Measurements from ENCODE around the gene FAM131A. TPM values are rescaled to one million over a fixed set of nuclear protein-coding genes. Genes with fewer than 3 reads are reported as not detected.

The FAM131A gene
- polyA plus RNA-seq, 1 donor (not counting 4 experiments of a cell fraction or from before 2014, with no cell fraction given) = 10.8 TPM

DNA sequence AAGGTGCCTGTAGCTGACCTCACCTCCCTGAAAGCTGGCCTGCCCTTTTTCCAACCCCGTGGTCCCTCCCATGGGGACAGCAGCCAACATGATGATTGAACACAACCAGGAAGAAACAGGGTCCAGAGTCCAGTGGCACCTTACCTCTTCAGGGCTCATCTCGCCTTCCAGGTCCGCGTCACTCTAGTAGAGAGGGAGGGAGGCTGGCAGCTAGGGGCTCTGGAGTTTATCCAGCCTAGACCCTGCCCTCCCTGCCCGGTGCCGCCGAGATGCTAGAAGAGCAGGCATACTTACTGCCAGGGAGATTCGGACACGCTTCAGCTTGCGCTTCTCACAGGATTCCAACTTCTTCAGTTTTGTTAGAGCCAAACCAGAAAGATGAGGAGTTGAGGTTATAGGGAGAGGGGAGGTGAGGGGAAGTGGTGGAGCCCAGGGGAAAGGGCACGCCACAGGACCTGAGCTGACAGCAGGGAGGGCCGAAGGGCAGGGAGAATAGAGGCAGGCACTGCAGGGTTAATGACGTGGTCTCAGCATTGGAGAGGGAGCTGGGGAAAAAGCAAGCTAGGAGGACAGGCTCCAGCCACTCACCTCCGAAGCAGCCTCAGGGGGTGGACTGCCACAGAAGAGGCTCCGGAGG lies 14.9 kb downstream of the FAM131A start:
- Histone ChIP-seq H4K20me1 (ENCODE audit: control insufficient read depth, extremely low read depth, insufficient read depth, low read length) (no peaks in the 10 kb centered on the region), H3K4me3 (ENCODE audit: control insufficient read depth in 2 of 3, extremely low read depth in 1 of 3, insufficient read depth in 2 of 3, low read depth in 1 of 3, low read length in 3 of 3) (no peak overlapping the region), H3K36me3 (ENCODE audit: control insufficient read depth in 2 of 2, extremely low read depth in 1 of 2, insufficient read depth in 2 of 2, low read length in 2 of 2) (peaks cover 6 to 16% of the 10 kb centered on the region in 2 experiments), H3K4me2 (ENCODE audit: control insufficient read depth, extremely low read depth, insufficient read depth, low read depth, low read length) (no peak overlapping the region), H3K9me3 (ENCODE audit: control insufficient read depth, low read depth, low read length) (no peaks in the 10 kb centered on the region), H3K4me1 (ENCODE audit: control insufficient read depth, extremely low read depth, insufficient read depth, low read length) (no peaks in the 10 kb centered on the region), H3K79me2 (ENCODE audit: control insufficient read depth, insufficient read depth, low read length) (no peaks in the 10 kb centered on the region), H2AFZ (ENCODE audit: control insufficient read depth, low read length) (no peak overlapping the region), H3K27me3 (ENCODE audit: control insufficient read depth, extremely low read depth, insufficient read depth, low read length) (no peaks in the 10 kb centered on the region), H3K9me1 (ENCODE audit: control insufficient read depth, extremely low read depth, insufficient read depth, low read length) (no peaks in the 10 kb centered on the region), H3K27ac (ENCODE audit: control insufficient read depth, insufficient read depth, low read length) (no peak overlapping the region), H3K9ac (ENCODE audit: control insufficient read depth, extremely low read depth, insufficient read depth, low read length) (no peak overlapping the region)
- no peak for TF ChIP-seq EZH2 (IDR thresholded peaks at IDR 0.05; ENCODE audit: low read length)
- TF ChIP-seq, protein P1, sequence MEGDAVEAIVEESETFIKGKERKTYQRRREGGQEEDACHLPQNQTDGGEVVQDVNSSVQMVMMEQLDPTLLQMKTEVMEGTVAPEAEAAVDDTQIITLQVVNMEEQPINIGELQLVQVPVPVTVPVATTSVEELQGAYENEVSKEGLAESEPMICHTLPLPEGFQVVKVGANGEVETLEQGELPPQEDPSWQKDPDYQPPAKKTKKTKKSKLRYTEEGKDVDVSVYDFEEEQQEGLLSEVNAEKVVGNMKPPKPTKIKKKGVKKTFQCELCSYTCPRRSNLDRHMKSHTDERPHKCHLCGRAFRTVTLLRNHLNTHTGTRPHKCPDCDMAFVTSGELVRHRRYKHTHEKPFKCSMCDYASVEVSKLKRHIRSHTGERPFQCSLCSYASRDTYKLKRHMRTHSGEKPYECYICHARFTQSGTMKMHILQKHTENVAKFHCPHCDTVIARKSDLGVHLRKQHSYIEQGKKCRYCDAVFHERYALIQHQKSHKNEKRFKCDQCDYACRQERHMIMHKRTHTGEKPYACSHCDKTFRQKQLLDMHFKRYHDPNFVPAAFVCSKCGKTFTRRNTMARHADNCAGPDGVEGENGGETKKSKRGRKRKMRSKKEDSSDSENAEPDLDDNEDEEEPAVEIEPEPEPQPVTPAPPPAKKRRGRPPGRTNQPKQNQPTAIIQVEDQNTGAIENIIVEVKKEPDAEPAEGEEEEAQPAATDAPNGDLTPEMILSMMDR (optimal IDR thresholded peaks at IDR 0.05 in 1 of 3, IDR thresholded peaks at IDR 0.05 in 1 of 3, conservative IDR thresholded peaks at IDR 0.05 in 1 of 3; ENCODE audit: extremely low read depth in 1 of 3, insufficient read depth in 2 of 3, low read length in 3 of 3) = no peak
- DNase-seq (ENCODE audit: low read depth, low spot score) (no peak), FAIRE-seq (no peak)
- dilution Hi-C loops (cut with MboI; ENCODE audit: extremely low pct_ligation_motif_present, low sequenced_read_pairs) = no loop called here

DNA sequence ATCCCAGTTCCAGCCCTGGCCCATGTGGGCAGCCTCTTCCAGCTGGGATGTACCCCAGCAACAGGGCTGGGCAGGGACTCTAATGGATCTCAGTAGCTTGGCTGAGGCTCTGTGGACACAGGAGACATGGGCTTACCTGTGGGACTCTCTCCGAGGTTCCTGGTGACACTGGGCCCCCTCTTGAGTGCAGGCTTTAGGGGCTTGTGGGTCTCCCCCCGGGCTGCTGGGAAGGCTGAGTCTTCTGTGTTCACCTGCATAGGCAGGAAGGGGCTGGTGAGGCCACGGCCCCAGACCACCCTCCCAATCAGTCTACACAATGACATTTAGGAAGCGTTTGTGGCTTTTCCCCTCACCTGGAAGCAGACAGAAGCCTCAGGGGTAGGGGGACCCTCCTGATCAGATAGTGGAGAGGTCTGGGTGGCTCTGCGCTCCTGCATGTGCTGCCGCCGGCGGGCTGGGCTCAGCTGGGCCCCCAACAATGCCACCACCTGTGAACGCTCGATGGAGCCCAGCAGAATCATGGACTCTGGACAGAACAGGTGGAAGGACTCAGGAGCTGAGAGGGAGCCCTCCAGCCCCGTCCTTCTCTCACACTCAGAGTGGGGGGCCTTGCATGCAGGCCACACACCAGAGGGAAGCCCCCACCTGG lies 15.6 kb downstream of the FAM131A start:
- no peak for FAIRE-seq
- Histone ChIP-seq H4K20me1 (ENCODE audit: control insufficient read depth, extremely low read depth, insufficient read depth, low read length) (no peaks in the 10 kb centered on the region), H3K9me1 (ENCODE audit: control insufficient read depth, extremely low read depth, insufficient read depth, low read length) (no peaks in the 10 kb centered on the region), H2AFZ (ENCODE audit: control insufficient read depth, low read length) (no peak overlapping the region), H3K79me2 (ENCODE audit: control insufficient read depth, insufficient read depth, low read length) (no peaks in the 10 kb centered on the region), H3K9ac (ENCODE audit: control insufficient read depth, extremely low read depth, insufficient read depth, low read length) (no peak overlapping the region), H3K36me3 (ENCODE audit: control insufficient read depth in 2 of 2, extremely low read depth in 1 of 2, insufficient read depth in 2 of 2, low read length in 2 of 2) (peaks cover 4 to 16% of the 10 kb centered on the region in 2 experiments), H3K27me3 (ENCODE audit: control insufficient read depth, extremely low read depth, insufficient read depth, low read length) (no peaks in the 10 kb centered on the region), H3K4me1 (ENCODE audit: control insufficient read depth, extremely low read depth, insufficient read depth, low read length) (no peaks in the 10 kb centered on the region), H3K4me3 (ENCODE audit: control insufficient read depth in 2 of 3, extremely low read depth in 1 of 3, insufficient read depth in 2 of 3, low read depth in 1 of 3, low read length in 3 of 3) (no peak overlapping the region), H3K27ac (ENCODE audit: control insufficient read depth, insufficient read depth, low read length) (no peak overlapping the region), H3K4me2 (ENCODE audit: control insufficient read depth, extremely low read depth, insufficient read depth, low read depth, low read length) (no peak overlapping the region), H3K9me3 (ENCODE audit: control insufficient read depth, low read depth, low read length) (no peaks in the 10 kb centered on the region)
- DNase-seq (ENCODE audit: low read depth, low spot score) = no peak
- TF ChIP-seq EZH2 (IDR thresholded peaks at IDR 0.05; ENCODE audit: low read length) = no peak
- TF ChIP-seq, protein P1 (optimal IDR thresholded peaks at IDR 0.05 in 1 of 3, IDR thresholded peaks at IDR 0.05 in 1 of 3, conservative IDR thresholded peaks at IDR 0.05 in 1 of 3; ENCODE audit: extremely low read depth in 1 of 3, insufficient read depth in 2 of 3, low read length in 3 of 3) = no peak
- dilution Hi-C loops (cut with MboI; ENCODE audit: extremely low pct_ligation_motif_present, low sequenced_read_pairs) = no loop called here
